SK-N-SH (cell line): ENCODE measurements around the gene LYPD5.

ENCODE experiments used
- EP300 ChIP-seq, 2 experiments: IDR thresholded peaks; 2 replicates each; pipeline versions ENCODE4 v1.4.0 to v1.6.1; 2012; ENCODE audit warnings: borderline replicate concordance in 1 of 2, low read depth in 1 of 2, low read length in 1 of 2
- MXI1 ChIP-seq: IDR thresholded peaks from 2 replicates; pipeline ENCODE4 v1.6.1; 2012; ENCODE audit warnings: mild to moderate bottlenecking, low read depth, low read length, improper control_type of control experiment
- POLR2AphosphoS5 ChIP-seq: IDR thresholded peaks from 2 replicates; pipeline ENCODE4 v1.6.1; 2012; ENCODE audit warnings: low read depth, low read length
- RCOR1 ChIP-seq: fragments of 150-350 bp; IDR thresholded peaks from 2 replicates; pipeline ENCODE4 v1.6.1; 2017; ENCODE audit warnings: antibody characterized with exemption, low read length
- REST ChIP-seq: IDR thresholded peaks from 2 replicates; pipeline ENCODE4 v1.6.1; 2012; ENCODE audit warnings: mild to moderate bottlenecking, low read depth, low read length, moderate library complexity
- RFX5 ChIP-seq: IDR thresholded peaks from 2 replicates; pipeline ENCODE4 v1.6.1; 2012; ENCODE audit warnings: mild to moderate bottlenecking, improper control_type of control experiment, low read length
- TAF1 ChIP-seq: IDR thresholded peaks from 2 replicates; pipeline ENCODE4 v1.6.1; 2012; ENCODE audit warnings: low read depth, mild to moderate bottlenecking, low read length, moderate library complexity, borderline replicate concordance
- TF ChIP-seq, protein P1 (sequence below): IDR thresholded peaks from 2 replicates; pipeline ENCODE4 v1.4.0; 2012; ENCODE audit warnings: low read depth, borderline replicate concordance
- TF ChIP-seq, protein P2 (sequence below): fragments of 200-600 bp; sonication (generic); IDR thresholded peaks from 2 replicates; pipeline ENCODE4 v1.6.1; 2017; ENCODE audit warnings: antibody characterized with exemption, mild to moderate bottlenecking, moderate library complexity

DNA sequence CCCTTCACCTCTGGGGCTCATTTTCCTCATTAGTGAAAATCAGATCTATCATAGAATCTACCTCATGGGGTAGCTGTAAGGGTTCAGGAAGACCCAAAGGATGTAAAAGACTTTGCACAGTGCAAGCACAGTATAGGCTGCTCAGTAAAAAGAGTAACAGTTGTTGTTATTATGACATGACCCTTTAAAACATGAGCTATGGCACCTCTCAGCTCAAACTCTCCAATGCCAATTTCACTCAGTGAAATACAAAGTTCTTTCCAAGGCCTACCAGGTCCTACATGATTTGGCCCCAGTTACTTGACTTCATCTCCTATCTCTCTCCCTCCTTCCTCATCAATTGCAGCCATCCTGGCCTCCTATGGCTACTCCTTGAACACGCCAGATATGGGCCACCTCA is 52.3 kb downstream of the LYPD5 start:
- TF ChIP-seq, protein P1, sequence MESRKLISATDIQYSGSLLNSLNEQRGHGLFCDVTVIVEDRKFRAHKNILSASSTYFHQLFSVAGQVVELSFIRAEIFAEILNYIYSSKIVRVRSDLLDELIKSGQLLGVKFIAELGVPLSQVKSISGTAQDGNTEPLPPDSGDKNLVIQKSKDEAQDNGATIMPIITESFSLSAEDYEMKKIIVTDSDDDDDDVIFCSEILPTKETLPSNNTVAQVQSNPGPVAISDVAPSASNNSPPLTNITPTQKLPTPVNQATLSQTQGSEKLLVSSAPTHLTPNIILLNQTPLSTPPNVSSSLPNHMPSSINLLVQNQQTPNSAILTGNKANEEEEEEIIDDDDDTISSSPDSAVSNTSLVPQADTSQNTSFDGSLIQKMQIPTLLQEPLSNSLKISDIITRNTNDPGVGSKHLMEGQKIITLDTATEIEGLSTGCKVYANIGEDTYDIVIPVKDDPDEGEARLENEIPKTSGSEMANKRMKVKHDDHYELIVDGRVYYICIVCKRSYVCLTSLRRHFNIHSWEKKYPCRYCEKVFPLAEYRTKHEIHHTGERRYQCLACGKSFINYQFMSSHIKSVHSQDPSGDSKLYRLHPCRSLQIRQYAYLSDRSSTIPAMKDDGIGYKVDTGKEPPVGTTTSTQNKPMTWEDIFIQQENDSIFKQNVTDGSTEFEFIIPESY, result no peak
- TF ChIP-seq, protein P2, sequence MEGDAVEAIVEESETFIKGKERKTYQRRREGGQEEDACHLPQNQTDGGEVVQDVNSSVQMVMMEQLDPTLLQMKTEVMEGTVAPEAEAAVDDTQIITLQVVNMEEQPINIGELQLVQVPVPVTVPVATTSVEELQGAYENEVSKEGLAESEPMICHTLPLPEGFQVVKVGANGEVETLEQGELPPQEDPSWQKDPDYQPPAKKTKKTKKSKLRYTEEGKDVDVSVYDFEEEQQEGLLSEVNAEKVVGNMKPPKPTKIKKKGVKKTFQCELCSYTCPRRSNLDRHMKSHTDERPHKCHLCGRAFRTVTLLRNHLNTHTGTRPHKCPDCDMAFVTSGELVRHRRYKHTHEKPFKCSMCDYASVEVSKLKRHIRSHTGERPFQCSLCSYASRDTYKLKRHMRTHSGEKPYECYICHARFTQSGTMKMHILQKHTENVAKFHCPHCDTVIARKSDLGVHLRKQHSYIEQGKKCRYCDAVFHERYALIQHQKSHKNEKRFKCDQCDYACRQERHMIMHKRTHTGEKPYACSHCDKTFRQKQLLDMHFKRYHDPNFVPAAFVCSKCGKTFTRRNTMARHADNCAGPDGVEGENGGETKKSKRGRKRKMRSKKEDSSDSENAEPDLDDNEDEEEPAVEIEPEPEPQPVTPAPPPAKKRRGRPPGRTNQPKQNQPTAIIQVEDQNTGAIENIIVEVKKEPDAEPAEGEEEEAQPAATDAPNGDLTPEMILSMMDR, result no peak
- TF ChIP-seq POLR2AphosphoS5 (no peak), RFX5 (no peak), REST (no peak), EP300 (IDR thresholded peaks at IDR 0.05; ENCODE audit: borderline replicate concordance in 1 of 2, low read depth in 1 of 2, low read length in 1 of 2) (no peak), TAF1 (no peak), MXI1 (no peak), RCOR1 (no peak)
